GF-D8 (cell line): ENCODE data around the gene DNAJC5.
"Not testable (repeated sequence)": the region's sequence is repeated elsewhere in the genome, so short reads cannot be mapped to it uniquely, and the experiment has no call there.

ENCODE experiments used
- DNase-seq: peaks from one replicate; lab custom pipeline; 2025; lab: John Stamatoyannopoulos, UW

The DNAJC5 gene

GRCh38 chr20:63861365-63861934, 33.5 kb upstream of the DNAJC5 start, which contains the start of gene ABHD16B:
ABHD16B (plus strand) TSS chr20:63861498; CDS start chr20:63861541, 43 bp downstream.
- DNase-seq, result no peak

- DNase-seq, result no peak
Observed at GRCh38 chr20:63861981-63862901, 32.7 kb upstream of the DNAJC5 start.

GRCh38 chr20:63863021-63863797, 31.7 kb upstream of the DNAJC5 start:
- DNase-seq, result no peak

- peak; percentile 95 for DNase-seq
Observed at GRCh38 chr20:63863798-63864544, 31.0 kb upstream of the DNAJC5 start.

- DNase-seq, result no peak
Observed at GRCh38 chr20:63864545-63864977, 30.4 kb upstream of the DNAJC5 start.

- peak; percentile 96 for DNase-seq
Observed at GRCh38 chr20:63864978-63865640, 29.8 kb upstream of the DNAJC5 start, which contains the start of gene TPD52L2. TPD52L2 (plus strand) TSS chr20:63865270; CDS start chr20:63865366, 96 bp downstream.

GRCh38 chr20:63867042-63867441, 27.9 kb upstream of the DNAJC5 start:
- DNase-seq, result not testable (repeated sequence)

GRCh38 chr20:63868264-63868663, 26.7 kb upstream of the DNAJC5 start:
- no peak for DNase-seq

- DNase-seq, result peak; percentile 87
Observed at GRCh38 chr20:63873477-63873971, 21.4 kb upstream of the DNAJC5 start.

GRCh38 chr20:63874241-63874640, 20.7 kb upstream of the DNAJC5 start:
- DNase-seq, result not testable (repeated sequence)

GRCh38 chr20:63876489-63877036, 18.4 kb upstream of the DNAJC5 start:
- DNase-seq, result peak; percentile 41

- DNase-seq, result no peak
Observed at GRCh38 chr20:63877755-63878470, 17.0 kb upstream of the DNAJC5 start.

GRCh38 chr20:63878899-63879663, 15.8 kb upstream of the DNAJC5 start:
- no peak for DNase-seq

- not testable (repeated sequence) for DNase-seq
Observed at GRCh38 chr20:63880901-63881300, 14.0 kb upstream of the DNAJC5 start.

GRCh38 chr20:63881451-63882226, 13.3 kb upstream of the DNAJC5 start:
- no peak for DNase-seq

- DNase-seq, result no peak
Observed at GRCh38 chr20:63882257-63883200, 12.4 kb upstream of the DNAJC5 start.

- DNase-seq, result no peak
Observed at GRCh38 chr20:63883201-63883593, 11.7 kb upstream of the DNAJC5 start.
